SIG-M5 treated with dmso at 0.1 percent for 504 hours (cell line): ENCODE results near the gene CRYZ.
"Not testable (repeated sequence)": the region's sequence is repeated elsewhere in the genome, so short reads cannot be mapped to it uniquely, and the experiment has no call there.

Source experiments
- DNase-seq: peaks from one replicate; lab custom pipeline; 2025; ENCODE audit not compliant: unreplicated experiment; lab: John Stamatoyannopoulos, UW

CRYZ gene

DNA sequence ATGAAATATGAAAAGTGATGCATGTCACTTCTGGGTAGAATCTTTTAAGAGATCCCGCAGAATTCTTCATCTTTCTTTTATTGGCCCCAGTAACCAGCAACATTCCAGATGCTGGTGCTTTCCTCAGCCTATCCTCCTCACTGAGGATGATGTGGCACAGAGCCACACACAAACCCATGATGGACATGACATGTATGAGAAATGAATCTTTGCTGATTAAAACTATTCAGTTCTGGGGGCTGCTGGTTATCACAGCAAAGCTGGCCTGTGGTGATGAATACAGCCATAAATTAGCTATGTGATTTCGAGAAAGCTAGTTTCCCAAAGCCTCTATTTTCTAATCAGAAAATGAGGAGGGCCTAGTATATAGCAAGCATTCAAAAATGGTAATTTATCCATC lies 51.0 kb downstream of the CRYZ start:
- no peak for DNase-seq

DNA sequence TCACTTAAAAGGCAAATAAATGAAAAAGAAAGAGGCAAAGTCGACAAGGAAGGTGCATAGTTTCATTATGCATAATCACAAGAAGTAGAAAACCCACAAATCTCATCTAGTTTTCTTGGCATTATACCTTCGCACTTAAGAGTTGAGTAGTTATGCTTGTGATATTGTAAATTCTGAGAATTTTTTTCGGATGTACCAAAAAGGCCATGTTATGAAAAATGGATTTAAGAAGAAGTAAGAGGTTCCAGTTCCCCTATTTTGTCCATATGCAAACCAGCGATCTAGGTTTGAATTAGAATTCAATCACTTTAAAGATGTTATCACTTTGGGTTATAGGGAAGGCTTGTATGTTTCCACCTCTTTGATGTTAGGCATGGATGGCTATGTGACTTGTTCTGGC lies 51.4 kb downstream of the CRYZ start:
- no peak for DNase-seq

DNA sequence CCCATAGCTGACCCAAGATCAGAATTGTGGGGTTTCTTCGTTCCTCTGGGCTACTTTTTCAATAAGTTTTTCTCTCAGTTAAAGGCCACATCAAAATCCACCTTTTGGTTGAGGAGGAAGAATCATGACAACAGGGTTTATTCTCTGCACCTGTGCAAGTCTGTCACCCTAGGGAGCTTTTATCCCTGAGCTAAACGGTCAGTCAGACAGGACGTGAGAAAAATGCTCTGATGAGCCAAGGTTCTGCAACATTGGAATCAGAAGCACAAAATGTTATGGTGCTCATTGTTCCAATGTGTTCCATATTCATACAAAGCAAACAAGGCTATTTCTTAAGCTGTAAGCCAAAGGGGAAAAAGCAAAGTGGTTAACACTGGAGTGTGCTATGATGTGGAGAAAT lies 51.8 kb downstream of the CRYZ start:
- DNase-seq = no peak

DNA sequence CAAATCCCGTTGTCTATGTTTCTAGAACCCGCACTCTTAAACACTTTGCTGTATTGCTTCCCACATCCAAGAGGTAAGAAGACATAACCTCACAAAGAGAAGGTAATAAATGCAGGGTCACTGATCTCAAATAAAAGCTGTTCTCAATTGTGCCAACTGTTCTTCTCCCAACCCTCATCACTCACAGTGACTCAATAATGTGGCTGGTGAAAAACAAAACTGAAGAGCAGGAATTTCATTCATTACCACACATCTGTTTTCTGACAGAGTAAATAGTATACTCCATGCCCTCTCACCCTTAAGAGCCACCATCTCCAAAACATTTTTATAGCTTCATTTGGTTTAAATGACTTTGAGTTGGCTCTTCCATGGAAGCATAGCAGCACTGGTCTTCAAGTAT lies 53.0 kb downstream of the CRYZ start:
- DNase-seq = no peak

DNA sequence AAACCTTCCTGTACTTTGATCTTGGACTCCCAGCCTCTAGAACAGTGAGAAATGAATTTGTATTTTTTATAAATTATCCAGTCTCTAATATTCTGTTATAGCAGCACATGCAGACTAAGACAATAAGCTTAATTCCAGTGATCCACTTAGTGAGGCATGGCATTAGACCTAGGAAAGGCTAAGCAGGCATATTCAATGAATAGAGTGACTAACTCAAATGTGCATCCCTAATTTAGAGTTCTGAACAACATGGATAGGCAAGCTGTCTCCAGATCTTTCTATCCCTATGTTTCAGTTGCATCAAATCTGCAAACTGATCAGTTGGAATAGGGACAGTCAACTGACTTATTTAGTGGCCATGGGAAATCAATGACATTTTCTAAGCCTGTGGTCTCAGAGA lies 54.9 kb downstream of the CRYZ start:
- no peak for DNase-seq

DNA sequence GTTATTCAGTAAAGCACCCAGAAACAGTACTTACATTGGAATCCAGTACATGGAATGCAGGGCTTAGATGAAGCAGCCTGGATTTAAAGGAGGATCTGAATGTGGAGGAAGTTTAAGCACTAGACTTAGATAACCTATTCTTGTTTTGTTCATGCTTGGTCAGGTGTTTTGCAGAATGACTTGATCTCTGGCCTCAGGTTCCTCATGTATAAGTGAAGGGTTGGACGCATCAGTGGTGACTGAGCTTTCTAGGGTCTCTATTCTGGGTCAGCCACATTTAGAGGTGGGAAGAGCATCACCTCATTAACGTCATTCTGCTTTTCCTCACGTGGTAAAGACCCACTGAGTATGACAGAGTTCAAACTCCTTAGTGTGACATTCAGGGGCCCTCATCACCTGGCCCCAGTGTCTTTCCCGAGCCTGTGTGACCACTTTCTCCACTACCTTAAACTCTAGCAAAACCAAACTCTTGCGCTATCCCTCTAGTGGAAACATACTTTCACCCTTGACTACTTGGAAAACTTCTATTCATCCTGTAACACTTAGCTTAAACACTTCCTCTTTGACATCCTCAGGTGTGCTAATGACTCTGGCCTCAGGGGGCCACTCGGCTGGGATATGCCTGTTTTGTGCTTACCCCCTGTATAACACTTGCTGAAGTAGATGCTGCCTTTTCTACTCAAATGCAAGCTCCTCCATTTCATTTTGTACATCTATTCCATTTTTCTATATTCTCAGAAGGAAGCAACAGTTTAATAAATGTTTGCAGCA lies 58.4 kb downstream of the CRYZ start:
- DNase-seq = no peak

DNA sequence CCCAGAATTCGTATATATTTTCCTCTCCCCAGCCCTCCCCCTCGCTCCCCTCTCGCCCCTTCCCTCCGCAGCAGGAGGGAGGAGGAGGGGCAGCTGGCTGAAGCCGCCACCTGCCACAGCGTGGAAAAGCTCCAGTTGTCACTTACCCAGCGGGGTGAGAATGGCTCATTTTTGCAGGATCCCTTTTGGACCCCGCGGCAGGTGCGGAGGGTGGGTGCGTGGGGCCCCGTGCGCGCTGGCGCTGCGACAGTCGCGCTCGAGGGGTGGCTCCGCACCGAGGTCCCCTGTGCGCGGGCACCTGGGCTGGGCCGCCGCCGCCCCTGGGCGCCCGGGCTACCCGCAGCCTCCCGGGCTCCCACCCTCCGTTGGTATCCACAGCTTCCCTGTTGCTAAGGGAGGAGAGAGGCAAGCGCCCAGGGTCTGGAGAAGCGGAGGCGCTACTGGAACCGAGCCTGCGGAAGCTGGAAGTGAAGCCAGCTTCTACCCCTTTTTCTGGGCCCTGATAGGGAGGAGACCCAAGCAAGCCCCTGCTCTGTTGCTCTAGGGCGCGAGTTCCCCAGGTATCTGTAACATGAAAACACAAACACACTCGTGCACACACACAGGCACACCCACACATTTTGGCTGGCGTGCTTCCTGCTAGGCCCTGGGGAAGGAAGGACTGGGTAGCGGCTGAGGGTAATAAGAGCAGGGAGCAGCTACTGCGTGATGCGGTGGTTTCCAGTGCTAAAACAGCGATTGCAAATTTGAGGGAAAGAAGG lies 59.3 kb downstream of the CRYZ start, which contains the start of gene ERICH3:
Gene ERICH3 (minus strand): TSS at position 442 of the 761 bp plus-strand sequence. CDS start 273 bp downstream, at position 169.
- no peak for DNase-seq

DNA sequence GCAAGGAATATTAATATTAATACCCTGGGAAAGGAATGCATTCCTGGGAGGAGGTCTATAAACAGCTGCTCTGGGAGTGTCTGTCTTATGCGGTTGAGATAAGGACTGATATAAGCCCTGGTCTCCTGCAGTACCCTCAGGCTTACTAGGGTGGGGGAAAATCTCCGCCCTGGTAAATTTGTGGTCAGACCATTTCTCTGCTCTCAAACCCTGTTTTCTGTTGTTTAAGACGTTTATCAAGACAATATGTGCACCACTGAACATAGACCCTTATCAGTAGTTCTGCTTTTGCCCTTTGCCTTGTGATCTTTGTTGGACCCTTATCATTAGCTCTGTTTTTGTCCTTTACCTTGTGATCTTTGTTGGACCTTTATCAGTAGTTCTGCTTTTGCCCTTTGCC lies 62.0 kb downstream of the CRYZ start:
- not testable (repeated sequence) for DNase-seq
